Non-pigmented ciliary epithelial cell (primary cell): Measurements from ENCODE around the gene USP24.

Experiments
- DNase-seq: peaks from one replicate; pipeline ENCODE4 v3.0.0-alpha.2; 2010; ENCODE audit warnings: low read depth

USP24 gene

GRCh38 chr1:55215194-55216021 lies at the start of gene USP24:
Gene USP24 (minus strand): TSS chr1:55215364. CDS start chr1:55215113, 251 bp downstream.
- DNase-seq: no peak

GRCh38 chr1:55262822-55263221 lies 47.7 kb upstream of the USP24 start:
- DNase-seq: no peak

GRCh38 chr1:55259911-55260609 lies 44.9 kb upstream of the USP24 start:
- DNase-seq: no peak

GRCh38 chr1:55257958-55258357 lies 42.8 kb upstream of the USP24 start:
- DNase-seq: no peak

- DNase-seq: no peak
These were observed 40.7 kb upstream of the USP24 start for GRCh38 chr1:55255901-55256300.

GRCh38 chr1:55252942-55253589 lies 37.9 kb upstream of the USP24 start:
- no peak for DNase-seq

- no peak for DNase-seq
These were observed 35.4 kb upstream of the USP24 start for GRCh38 chr1:55250399-55251075.

- no peak for DNase-seq
These were observed 34.7 kb upstream of the USP24 start for GRCh38 chr1:55249646-55250398.

GRCh38 chr1:55246896-55247295 lies 31.7 kb upstream of the USP24 start:
- DNase-seq: no peak

GRCh38 chr1:55246331-55246730 lies 31.2 kb upstream of the USP24 start:
- no peak for DNase-seq

GRCh38 chr1:55245781-55246180 lies 30.6 kb upstream of the USP24 start:
- DNase-seq: no peak

- DNase-seq: no peak
These were observed 29.4 kb upstream of the USP24 start for GRCh38 chr1:55244476-55245099.

- no peak for DNase-seq
These were observed 28.5 kb upstream of the USP24 start for GRCh38 chr1:55243655-55244054.

- no peak for DNase-seq
These were observed 24.4 kb upstream of the USP24 start for GRCh38 chr1:55239548-55239947.

GRCh38 chr1:55235722-55236121 lies 20.6 kb upstream of the USP24 start:
- DNase-seq: peak; percentile 66

GRCh38 chr1:55234016-55234415 lies 18.9 kb upstream of the USP24 start:
- no peak for DNase-seq

GRCh38 chr1:55233145-55233777 lies 18.1 kb upstream of the USP24 start:
- no peak for DNase-seq

- DNase-seq: no peak
These were observed 17.4 kb upstream of the USP24 start for GRCh38 chr1:55232448-55233144.

GRCh38 chr1:55231745-55232144 lies 16.6 kb upstream of the USP24 start:
- no peak for DNase-seq

GRCh38 chr1:55230659-55231058 lies 15.5 kb upstream of the USP24 start:
- DNase-seq: no peak
